Nephron (organoid): ENCODE measurements around the gene BRD4.
"Not testable (repeated sequence)": the region's sequence is repeated elsewhere in the genome, so short reads cannot be mapped to it uniquely, and the experiment has no call there.

Source experiments
- H3K27ac Mint-ChIP-seq, 3 experiments: 2 replicates each; pipeline ENCODE4 v1.8.0; 2020; ENCODE audit warnings: mixed read lengths in 3 of 3, mild to moderate bottlenecking in 2 of 3, moderate library complexity in 1 of 3
- H3K27me3 Mint-ChIP-seq: 2 replicates; pipeline ENCODE4 v1.8.0; 2021; ENCODE audit warnings: low read depth, mild to moderate bottlenecking, moderate library complexity, mixed read lengths
- H3K36me3 Mint-ChIP-seq: 2 replicates; pipeline ENCODE4 v1.8.0; 2020; ENCODE audit warnings: low read depth, mixed read lengths
- H3K4me1 Mint-ChIP-seq: 2 replicates; pipeline ENCODE4 v1.8.0; 2020; ENCODE audit warnings: mixed read lengths
- H3K4me3 Mint-ChIP-seq, 3 experiments: 2 replicates each; pipeline ENCODE4 v1.8.0; 2020; ENCODE audit warnings: mild to moderate bottlenecking in 3 of 3, mixed read lengths in 3 of 3, moderate library complexity in 2 of 3
- H3K9me3 Mint-ChIP-seq: 2 replicates; pipeline ENCODE4 v1.8.0; 2020; ENCODE audit warnings: mixed read lengths
- CTCF ChIP-seq, 3 experiments: fragments of 200-600 bp; sonication (generic); IDR thresholded peaks; one replicate each; pipeline ENCODE4 v1.5.0; 2021; ENCODE audit warnings: antibody characterized with exemption in 3 of 3; ENCODE audit not compliant: unreplicated experiment in 3 of 3

BRD4 gene

GRCh38 chr19:15357906-15358305, 25.6 kb upstream of the BRD4 start:
- Mint-ChIP-seq H3K4me3 (no peak overlapping the region), H3K4me1 (no peaks in the 10 kb centered on the region), H3K9me3 (no peaks in the 10 kb centered on the region)

GRCh38 chr19:15354566-15355296, 22.4 kb upstream of the BRD4 start:
- no peak overlapping the region for H3K27ac Mint-ChIP-seq
- H3K9me3 Mint-ChIP-seq, result no peaks in the 10 kb centered on the region
- peaks cover 50% of the 10 kb centered on the region for H3K36me3 Mint-ChIP-seq
- TF ChIP-seq CTCF (IDR thresholded peaks at IDR 0.05; ENCODE audit: unreplicated experiment in 3 of 3), result no peak
- no peak overlapping the region for H3K4me3 Mint-ChIP-seq
- no peaks in the 10 kb centered on the region for H3K27me3 Mint-ChIP-seq
- H3K4me1 Mint-ChIP-seq, result no peaks in the 10 kb centered on the region

More at GRCh38 chr19:15357906-15358305, 25.6 kb upstream of the BRD4 start:
- H3K27me3 Mint-ChIP-seq, result no peaks in the 10 kb centered on the region
- peaks cover 68% of the 10 kb centered on the region for H3K36me3 Mint-ChIP-seq
- H3K27ac Mint-ChIP-seq, result no peak overlapping the region
- no peak for TF ChIP-seq CTCF (IDR thresholded peaks at IDR 0.05; ENCODE audit: unreplicated experiment in 3 of 3)

DNA sequence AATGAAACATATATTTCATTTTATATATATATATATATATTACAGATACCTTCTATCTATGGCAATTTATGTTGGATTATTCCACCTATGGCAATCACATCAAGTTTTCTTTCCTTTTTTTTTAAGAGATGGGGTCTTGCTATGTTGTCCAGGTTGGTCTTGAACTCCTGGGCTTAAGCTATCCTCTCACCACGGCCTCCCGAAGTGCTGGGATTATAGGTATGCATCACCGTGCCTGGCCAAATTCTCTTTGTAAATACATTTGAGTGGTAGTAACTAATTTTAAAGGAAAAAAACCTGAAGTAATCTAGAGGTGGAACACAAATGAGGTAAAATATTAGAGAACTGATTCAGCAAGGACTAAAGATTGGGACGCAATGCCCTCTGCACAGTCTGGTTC, 21.6 kb upstream of the BRD4 start:
- no peaks in the 10 kb centered on the region for H3K27me3 Mint-ChIP-seq
- TF ChIP-seq CTCF (IDR thresholded peaks at IDR 0.05; ENCODE audit: unreplicated experiment in 3 of 3), result no peak
- H3K9me3 Mint-ChIP-seq, result no peaks in the 10 kb centered on the region
- no peak overlapping the region for H3K27ac Mint-ChIP-seq
- no peaks in the 10 kb centered on the region for H3K4me1 Mint-ChIP-seq
- H3K36me3 Mint-ChIP-seq, result peaks cover 44% of the 10 kb centered on the region
- H3K4me3 Mint-ChIP-seq, result no peak overlapping the region

DNA sequence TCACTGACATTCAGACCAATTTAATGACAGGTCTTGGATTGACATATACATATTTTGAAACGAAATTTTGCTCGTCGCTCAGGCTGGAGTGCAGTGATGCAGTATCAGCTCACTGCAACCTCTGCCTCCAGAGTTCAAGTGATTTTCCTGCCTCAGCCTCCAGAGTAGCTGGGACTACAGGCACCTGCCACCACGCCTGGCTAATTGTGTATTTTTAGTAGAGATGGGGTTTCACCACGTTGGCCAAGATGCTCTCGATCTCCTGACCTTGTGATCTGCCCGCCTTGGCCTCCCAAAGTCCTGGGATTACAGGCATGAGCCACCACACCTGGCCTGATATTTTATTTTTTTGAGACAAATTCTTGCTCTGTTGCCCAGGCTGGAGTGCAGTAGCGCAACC, 20.2 kb upstream of the BRD4 start:
- H3K4me1 Mint-ChIP-seq, H3K27ac Mint-ChIP-seq, H3K9me3 Mint-ChIP-seq, H3K4me3 Mint-ChIP-seq, H3K27me3 Mint-ChIP-seq: not testable (repeated sequence)
- peaks cover 31% of the 10 kb centered on the region for H3K36me3 Mint-ChIP-seq

GRCh38 chr19:15341328-15341727, 9.0 kb upstream of the BRD4 start:
- H3K36me3 Mint-ChIP-seq, result peaks cover 16% of the 10 kb centered on the region
- not testable (repeated sequence) for H3K27ac Mint-ChIP-seq, H3K9me3 Mint-ChIP-seq, H3K27me3 Mint-ChIP-seq, H3K4me3 Mint-ChIP-seq, H3K4me1 Mint-ChIP-seq

DNA sequence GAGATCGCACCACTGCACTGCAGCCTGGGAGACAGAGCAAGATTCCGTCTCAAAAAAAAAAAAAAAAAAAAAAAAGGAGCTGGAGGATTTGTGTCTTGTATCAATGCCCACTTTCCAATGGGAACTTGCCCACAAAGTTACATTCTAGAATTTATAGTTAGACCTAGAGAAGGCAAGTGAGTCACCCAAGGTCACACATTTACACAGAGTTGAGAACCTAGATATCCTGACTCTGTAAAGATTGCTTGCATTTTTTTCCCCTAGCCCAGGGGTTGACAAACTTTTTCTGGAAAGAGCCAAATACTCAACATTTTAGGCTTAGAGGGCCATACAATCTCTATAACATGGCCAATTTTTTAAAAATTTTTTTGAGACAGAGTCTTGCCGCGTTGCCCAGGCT, 7.7 kb upstream of the BRD4 start:
- Mint-ChIP-seq H3K4me3 (no peak overlapping the region), H3K27me3 (no peaks in the 10 kb centered on the region), H3K27ac (no peak overlapping the region), H3K4me1 (no peaks in the 10 kb centered on the region), H3K9me3 (no peaks in the 10 kb centered on the region), H3K36me3 (peaks cover 8% of the 10 kb centered on the region)
- no peak for TF ChIP-seq CTCF (IDR thresholded peaks at IDR 0.05; ENCODE audit: unreplicated experiment in 3 of 3)

DNA sequence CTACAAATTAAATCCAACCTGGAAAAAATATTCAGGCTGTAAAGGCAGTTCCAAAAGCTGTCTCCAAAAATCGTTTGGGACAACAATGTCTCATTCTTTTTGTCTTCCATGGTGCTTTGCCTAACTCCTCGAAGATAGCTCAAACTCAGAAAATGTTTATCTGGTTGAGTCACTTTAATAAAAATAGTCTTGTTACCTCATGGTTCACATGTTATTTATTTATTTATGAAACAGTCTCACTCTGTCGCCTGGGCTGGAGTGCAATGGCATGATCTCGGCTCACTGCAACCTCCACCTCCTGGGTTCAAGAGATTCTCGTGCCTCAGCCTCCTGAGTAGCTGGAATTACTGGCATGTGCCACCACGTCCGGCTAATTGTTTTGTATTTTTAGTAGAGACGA, 4.9 kb upstream of the BRD4 start:
- H3K9me3 Mint-ChIP-seq, result no peaks in the 10 kb centered on the region
- no peak overlapping the region for H3K4me3 Mint-ChIP-seq
- no peak for TF ChIP-seq CTCF (IDR thresholded peaks at IDR 0.05; ENCODE audit: unreplicated experiment in 3 of 3)
- H3K27me3 Mint-ChIP-seq, result no peaks in the 10 kb centered on the region
- peaks cover 4% of the 10 kb centered on the region for H3K4me1 Mint-ChIP-seq
- no peak overlapping the region for H3K27ac Mint-ChIP-seq
- H3K36me3 Mint-ChIP-seq, result no peaks in the 10 kb centered on the region

- peak overlapping the region in 1 of 3 experiments; percentile 23 for H3K27ac Mint-ChIP-seq
- H3K36me3 Mint-ChIP-seq, H3K27me3 Mint-ChIP-seq, H3K4me1 Mint-ChIP-seq, H3K9me3 Mint-ChIP-seq: not testable (repeated sequence)
- peak overlapping the region in 2 of 3 experiments; percentile 17 to 58 for H3K4me3 Mint-ChIP-seq
Observed at GRCh38 chr19:15335992-15336391, 3.7 kb upstream of the BRD4 start.
